ENCODE data around the gene CXCR6. TPM values are rescaled to one million over a fixed set of nuclear protein-coding genes. Genes with fewer than 3 reads are reported as not detected.

CXCR6 gene
- total and polyA plus RNA-seq, 7 donors, result 0.36 to 3.3 (median 0.72) TPM; not detected in 3

DNA sequence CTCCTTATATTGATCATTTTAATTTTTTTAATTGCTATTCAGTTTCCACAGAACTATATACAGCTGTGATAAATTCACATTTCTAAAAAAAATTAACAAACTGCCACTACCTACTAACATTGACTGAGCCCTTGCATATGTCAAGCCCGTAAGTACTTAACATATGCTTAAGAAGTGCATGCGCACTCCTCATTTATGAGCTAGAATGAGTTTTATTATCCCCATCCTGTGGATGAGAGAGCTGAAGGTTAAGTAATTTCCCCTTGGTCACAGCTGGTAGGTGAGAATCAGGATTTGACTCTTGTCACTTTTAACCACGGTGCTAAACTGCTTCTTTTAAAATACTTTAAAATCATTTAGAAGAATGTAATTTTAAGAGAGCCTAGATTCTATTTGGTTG is 25.9 kb downstream of the CXCR6 start:
- peak overlapping the region in 2 of 4 donors; percentile 81 to 87 for H3K27ac ChIP-seq
- TF ChIP-seq POLR2A (IDR thresholded peaks at IDR 0.05), result no peak
- TF ChIP-seq EP300 (IDR thresholded peaks at IDR 0.05), result no peak
- TF ChIP-seq POLR2AphosphoS5 (IDR thresholded peaks at IDR 0.05), result no peak
- TF ChIP-seq CTCF (IDR thresholded peaks at IDR 0.05), result no peak
- 88 to 95% methylated on average over 3 of the region's 3 CpGs for WGBS, 2 donors
- no peak for DNase-seq
- no peaks in the 10 kb centered on the region for H3K27me3 ChIP-seq
- H3K4me3 ChIP-seq, result no peak overlapping the region
- peaks cover 0 to 78% (median 45%) of the 10 kb centered on the region in 4 donors for H3K4me1 ChIP-seq
- peaks cover 27 to 71% (median 48%) of the 10 kb centered on the region in 4 donors for H3K36me3 ChIP-seq
- H3K9me3 ChIP-seq, result no peaks in the 10 kb centered on the region
- intact Hi-C loops (cut with DNase I), result no loop called here

GRCh38 chr3:45969953-45970352 is 26.7 kb downstream of the CXCR6 start:
- Histone ChIP-seq H3K4me1 (peaks cover 0 to 78% (median 45%) of the 10 kb centered on the region in 4 donors), H3K27ac (peak overlapping the region in 3 of 4 donors; percentile 20 to 87 (median 81)), H3K4me3 (no peak overlapping the region), H3K9me3 (no peaks in the 10 kb centered on the region), H3K36me3 (peaks cover 18 to 71% (median 44%) of the 10 kb centered on the region in 4 donors), H3K27me3 (no peaks in the 10 kb centered on the region)
- intact Hi-C loops (cut with DNase I), result no loop called here
- 94 to 95% methylated on average over 3 of the region's 3 CpGs for WGBS, 2 donors
- TF ChIP-seq EP300 (IDR thresholded peaks at IDR 0.05), result no peak
- no peak for TF ChIP-seq POLR2A (IDR thresholded peaks at IDR 0.05)
- TF ChIP-seq POLR2AphosphoS5 (IDR thresholded peaks at IDR 0.05), result no peak
- no peak for TF ChIP-seq CTCF (IDR thresholded peaks at IDR 0.05)
- no peak for DNase-seq

- intact Hi-C loops (cut with DNase I), result loop anchor here (2.0 kb wide), 1 partner anchor 14 kb away; no protein-coding TSS in a partner anchor
- Histone ChIP-seq H3K36me3 (peaks cover 15 to 68% (median 27%) of the 10 kb centered on the region in 4 donors), H3K9me3 (no peaks in the 10 kb centered on the region), H3K27ac (peak overlapping the region; percentile 66 to 87 (median 78)), H3K4me1 (peaks cover 0 to 60% (median 30%) of the 10 kb centered on the region in 4 donors), H3K4me3 (no peak overlapping the region), H3K27me3 (no peaks in the 10 kb centered on the region)
- DNase-seq, result peak; percentile 84
- WGBS, 2 donors, result 75 to 79% methylated on average over 6 of the region's 6 CpGs
- peak in 3 of 4 donors; percentile 21 to 62 (median 27) for TF ChIP-seq EP300 (IDR thresholded peaks at IDR 0.05)
- peak; percentile 10 to 69 (median 51) for TF ChIP-seq POLR2AphosphoS5 (IDR thresholded peaks at IDR 0.05)
- TF ChIP-seq CTCF (IDR thresholded peaks at IDR 0.05), result no peak
- no peak for TF ChIP-seq POLR2A (IDR thresholded peaks at IDR 0.05)
These were observed 29.5 kb downstream of the CXCR6 start for GRCh38 chr3:45972534-45973402.

DNA sequence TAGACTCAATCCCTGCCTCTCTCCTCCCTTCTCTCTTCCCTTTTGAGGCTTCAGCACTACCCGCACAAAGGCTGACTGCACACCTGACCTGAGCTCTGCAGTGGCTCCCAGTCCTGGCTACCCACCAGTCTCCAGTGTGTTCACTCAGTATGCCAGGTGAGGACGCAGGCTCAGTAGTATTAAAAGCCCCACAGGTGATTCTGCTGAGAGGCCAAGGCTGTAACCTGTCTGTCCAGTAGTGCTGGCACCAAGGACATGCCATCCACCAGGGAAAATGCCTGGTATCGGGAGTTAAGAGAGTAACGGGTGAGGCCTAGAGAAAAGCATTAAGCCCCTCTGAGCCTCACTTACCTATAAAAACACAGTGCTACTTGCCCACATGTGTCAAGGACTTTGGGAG is 31.4 kb downstream of the CXCR6 start:
- Histone ChIP-seq H3K4me1 (peaks cover 0 to 47% (median 17%) of the 10 kb centered on the region in 4 donors), H3K9me3 (no peaks in the 10 kb centered on the region), H3K36me3 (peaks cover 17 to 66% (median 30%) of the 10 kb centered on the region in 4 donors), H3K27me3 (no peaks in the 10 kb centered on the region), H3K4me3 (no peak overlapping the region), H3K27ac (peak overlapping the region in 3 of 4 donors; percentile 18 to 74 (median 32))
- intact Hi-C loops (cut with DNase I), result no loop called here
- DNase-seq, result no peak
- no peak for TF ChIP-seq POLR2AphosphoS5 (IDR thresholded peaks at IDR 0.05)
- TF ChIP-seq CTCF (IDR thresholded peaks at IDR 0.05), result no peak
- WGBS, 2 donors, result 73 to 95% methylated on average over 4 of the region's 4 CpGs
